Stomach (tissue), 9 donors: ENCODE measurements around the gene COL21A1. TPM values are rescaled to one million over a fixed set of nuclear protein-coding genes. Genes with fewer than 3 reads are reported as not detected.
A peak's percentile ranks its signal among the peaks of the same experiment; 100 is the strongest.

Experiments used
- DNase-seq, 2 donors: peaks; one replicate each; pipeline versions ENCODE4 v3.0.0 to v3.0.0-alpha.2; 2013 to 2019
- H3K27ac ChIP-seq, 5 donors: fragments of 200-600 bp in 4 of 5; sonication (generic) in 4 of 5; one replicate each; pipeline ENCODE4 v1.5.1; 2013 to 2019; ENCODE audit warnings: mild to moderate bottlenecking in 1 of 5, moderate library complexity in 1 of 5
- H3K27me3 ChIP-seq, 3 donors: fragments of 200-600 bp; sonication (generic); one replicate each; pipeline ENCODE4 v1.5.1; 2017 to 2019; ENCODE audit warnings: mixed run types in 1 of 3
- H3K36me3 ChIP-seq, 4 donors: fragments of 200-600 bp; sonication (generic); 1 replicate in 3 of 4; 2 replicates in 1 of 4; pipeline ENCODE4 v1.5.1; 2016 to 2019
- H3K4me1 ChIP-seq, 4 donors: fragments of 200-600 bp; sonication (generic); one replicate each; pipeline ENCODE4 v1.5.1; 2016 to 2019
- H3K4me3 ChIP-seq, 4 donors: fragments of 200-600 bp; sonication (generic) in 3 of 4; one replicate each; pipeline ENCODE4 v1.5.1; 2016 to 2019; ENCODE audit warnings: mild to moderate bottlenecking in 1 of 4
- H3K9me3 ChIP-seq, 4 donors: fragments of 200-600 bp; sonication (generic); one replicate each; pipeline ENCODE4 v1.5.1; 2016 to 2019
- CTCF ChIP-seq, 7 experiments: fragments of 450-650 bp in 4 of 7; fragments of 200-600 bp in 3 of 7; sonication (generic) in 3 of 7; IDR thresholded peaks; one replicate each; pipeline ENCODE4 v1.5.1; 2016 to 2019; ENCODE audit warnings: antibody characterized with exemption in 7 of 7, control low read depth in 2 of 7, mild to moderate bottlenecking in 1 of 7
- EP300 ChIP-seq: sonication (generic); formaldehyde crosslinking; IDR thresholded peaks from one replicate; pipeline ENCODE4 v1.6.1; 2017; ENCODE audit warnings: antibody characterized with exemption
- POLR2A ChIP-seq, 4 donors: fragments of 450-650 bp; IDR thresholded peaks; one replicate each; pipeline ENCODE4 v1.6.1; 2016; ENCODE audit warnings: antibody characterized with exemption in 4 of 4, control low read depth in 2 of 4, mild to moderate bottlenecking in 1 of 4, moderate library complexity in 1 of 4
- POLR2AphosphoS5 ChIP-seq, 3 donors: sonication (generic); formaldehyde crosslinking; IDR thresholded peaks; one replicate each; pipeline ENCODE4 v1.6.1; 2016; ENCODE audit warnings: antibody characterized with exemption in 3 of 3
- WGBS, 5 donors: extraction: QIAGEN DNeasy Blood & Tissue Kit in 3 of 5; methylation state at CpG; one replicate each; pipeline versions ENCODE4 v1.1.5 to v1.1.7; 2013 to 2018; 5-methylcytosine and 5-hydroxymethylcytosine counted together
- intact Hi-C: fragments of 100-400 bp; cut with DNase I; formaldehyde crosslinking; loops from one replicate; pipeline ENCODE4 v1.15.1; 2023; ENCODE audit warnings: low total_unique reads
- polyA plus RNA-seq, 3 donors: library from polyadenylated mRNA; stranded (reverse); fragments of 200-250 nt; gene quantifications; one replicate each; pipeline ENCODE4 v1.2.3, GENCODE V29; 2013
- total RNA-seq, 5 donors: library from RNA; depleted of rRNA; stranded (reverse); fragments of >200 nt; gene quantifications; one replicate each; pipeline versions ENCODE4 v1.1.0 to v1.2.3, GENCODE V29; 2014 to 2016
- donor health status: healthy with polysubstance abuse.
- donor health status: Bipolar disorder and iron deficiency.
- donor health status: healthy.

COL21A1 gene
- total and polyA plus RNA-seq, 8 donors, result 0.31 to 69.4 (median 4.1) TPM; not detected in 1

GRCh38 chr6:56032715-56033260, 214.6 kb downstream of the COL21A1 start:
- no peaks in the 10 kb centered on the region for H3K36me3 ChIP-seq
- WGBS, 5 donors, result 49 to 65% (median 60%) methylated on average over 2 of the region's 2 CpGs
- peaks cover 0 to 2% (median 0%) of the 10 kb centered on the region in 4 donors for H3K4me1 ChIP-seq
- intact Hi-C loops, result no loop called here
- DNase-seq, result no peak
- H3K27ac ChIP-seq, result no peak overlapping the region
- TF ChIP-seq EP300, result no peak
- TF ChIP-seq CTCF (IDR thresholded peaks at IDR 0.05), result no peak
- no peak for TF ChIP-seq POLR2A (IDR thresholded peaks at IDR 0.05)
- no peak for TF ChIP-seq POLR2AphosphoS5 (IDR thresholded peaks at IDR 0.05)
- H3K9me3 ChIP-seq, result no peaks in the 10 kb centered on the region
- no peaks in the 10 kb centered on the region for H3K27me3 ChIP-seq
- H3K4me3 ChIP-seq, result no peak overlapping the region

- H3K4me3 ChIP-seq, result no peak overlapping the region
- no peaks in the 10 kb centered on the region for H3K36me3 ChIP-seq
- H3K4me1 ChIP-seq, result no peaks in the 10 kb centered on the region
- H3K9me3 ChIP-seq, result no peaks in the 10 kb centered on the region
- no peaks in the 10 kb centered on the region for H3K27me3 ChIP-seq
- WGBS, 5 donors, result 70 to 82% (median 75%) methylated on average over 2 of the region's 2 CpGs
- no peak for TF ChIP-seq POLR2A (IDR thresholded peaks at IDR 0.05)
- no peak for DNase-seq
- intact Hi-C loops, result no loop called here
- no peak overlapping the region for H3K27ac ChIP-seq
These were observed 219.5 kb downstream of the COL21A1 start for GRCh38 chr6:56027865-56028264.

GRCh38 chr6:56026455-56027180, 220.8 kb downstream of the COL21A1 start:
- no peak overlapping the region for H3K4me3 ChIP-seq
- no peak for DNase-seq
- no peaks in the 10 kb centered on the region for H3K27me3 ChIP-seq
- 59 to 83% (median 67%) methylated on average over 2 of the region's 2 CpGs for WGBS, 5 donors
- no peak for TF ChIP-seq EP300
- no peak for TF ChIP-seq POLR2A (IDR thresholded peaks at IDR 0.05)
- TF ChIP-seq POLR2AphosphoS5 (IDR thresholded peaks at IDR 0.05), result no peak
- no peak for TF ChIP-seq CTCF (IDR thresholded peaks at IDR 0.05)
- no peaks in the 10 kb centered on the region for H3K4me1 ChIP-seq
- H3K27ac ChIP-seq, result no peak overlapping the region
- no peaks in the 10 kb centered on the region for H3K36me3 ChIP-seq
- H3K9me3 ChIP-seq, result no peaks in the 10 kb centered on the region
- intact Hi-C loops, result no loop called here

- intact Hi-C loops, result no loop called here
- no peaks in the 10 kb centered on the region for H3K27me3 ChIP-seq
- TF ChIP-seq EP300, result no peak
- no peak for TF ChIP-seq POLR2AphosphoS5 (IDR thresholded peaks at IDR 0.05)
- no peak for TF ChIP-seq CTCF (IDR thresholded peaks at IDR 0.05)
- TF ChIP-seq POLR2A (IDR thresholded peaks at IDR 0.05), result no peak
- no peaks in the 10 kb centered on the region for H3K4me1 ChIP-seq
- H3K9me3 ChIP-seq, result no peaks in the 10 kb centered on the region
- no peak overlapping the region for H3K4me3 ChIP-seq
- H3K27ac ChIP-seq, result no peak overlapping the region
- peak in 1 of 2 donors; percentile 67 for DNase-seq
- H3K36me3 ChIP-seq, result no peaks in the 10 kb centered on the region
These were observed 221.6 kb downstream of the COL21A1 start for GRCh38 chr6:56025795-56026194.

GRCh38 chr6:56024931-56025330, 222.4 kb downstream of the COL21A1 start:
- intact Hi-C loops, result no loop called here
- Histone ChIP-seq H3K9me3 (no peaks in the 10 kb centered on the region), H3K27me3 (no peaks in the 10 kb centered on the region), H3K4me3 (no peak overlapping the region), H3K4me1 (no peaks in the 10 kb centered on the region), H3K36me3 (no peaks in the 10 kb centered on the region), H3K27ac (no peak overlapping the region)
- DNase-seq, result no peak
- WGBS, 5 donors, result 73 to 92% (median 87%) methylated on average over 5 of the region's 5 CpGs
- no peak for TF ChIP-seq CTCF (IDR thresholded peaks at IDR 0.05)
